CD4-positive, alpha-beta T cell treated with Interleukin-1 beta for 1 hour (primary cell): ENCODE results near the gene CNTNAP2.

Experiments used
- DNase-seq, 2 donors: peaks; one replicate each; pipeline ENCODE4 v3.0.0-alpha.2; 2020 to 2022

CNTNAP2 gene

DNA sequence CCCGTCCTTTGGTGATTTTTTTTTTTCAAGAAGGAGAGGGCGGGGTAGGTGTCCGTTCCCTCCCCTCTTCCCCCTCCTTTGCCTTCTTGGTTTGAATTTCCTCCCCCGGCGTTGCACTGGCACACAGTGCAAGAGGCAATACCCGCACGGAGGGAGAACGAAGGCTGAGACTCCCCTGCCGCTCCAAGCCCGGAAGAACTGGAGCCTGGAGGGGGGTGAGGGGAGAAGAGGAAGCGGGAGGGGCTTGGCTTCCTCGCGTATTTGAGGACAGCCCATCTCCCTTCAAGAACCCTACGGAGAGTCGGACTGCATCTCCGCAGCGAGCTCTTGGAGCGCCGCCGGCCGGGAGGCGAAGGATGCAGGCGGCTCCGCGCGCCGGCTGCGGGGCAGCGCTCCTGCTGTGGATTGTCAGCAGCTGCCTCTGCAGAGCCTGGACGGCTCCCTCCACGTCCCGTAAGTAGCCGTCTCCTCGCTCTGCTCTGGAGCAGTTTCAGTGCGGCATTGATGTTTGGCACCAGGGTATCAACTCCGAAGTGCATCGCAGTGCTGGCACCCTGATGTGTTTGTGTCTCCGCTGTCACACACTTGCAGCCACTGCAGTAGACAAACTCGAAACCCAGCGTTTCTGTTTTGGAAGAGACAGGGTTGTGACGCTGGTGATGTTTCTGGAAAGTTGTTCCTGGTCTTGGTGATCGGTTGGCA, at the start of gene CNTNAP2:
Gene CNTNAP2, plus strand, starts transcription at position 281 of the 702 bp plus-strand sequence. Its CDS starts 76 bp downstream, at position 357.
- DNase-seq: peak in 1 of 2 donors; percentile 0

DNA sequence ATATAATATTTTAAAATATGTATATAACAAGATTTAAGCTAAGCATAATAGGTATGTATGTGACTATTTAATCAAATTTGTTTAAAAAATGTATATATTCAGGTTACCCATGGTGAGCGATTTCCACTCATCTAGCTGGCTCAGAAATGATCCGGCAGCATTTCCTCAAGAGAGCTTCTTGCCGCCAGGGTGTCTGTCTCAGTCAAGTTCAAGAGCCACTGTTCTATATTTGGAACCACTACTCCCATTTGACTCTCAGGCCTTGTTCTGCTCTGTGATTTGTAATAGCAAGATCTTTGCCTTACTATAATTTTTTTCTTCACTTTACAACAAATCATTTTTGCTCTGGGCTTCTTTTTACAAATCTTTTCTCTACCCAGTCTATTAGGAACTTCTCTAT, 48.7 kb upstream of the CNTNAP2 start:
- DNase-seq: no peak

DNA sequence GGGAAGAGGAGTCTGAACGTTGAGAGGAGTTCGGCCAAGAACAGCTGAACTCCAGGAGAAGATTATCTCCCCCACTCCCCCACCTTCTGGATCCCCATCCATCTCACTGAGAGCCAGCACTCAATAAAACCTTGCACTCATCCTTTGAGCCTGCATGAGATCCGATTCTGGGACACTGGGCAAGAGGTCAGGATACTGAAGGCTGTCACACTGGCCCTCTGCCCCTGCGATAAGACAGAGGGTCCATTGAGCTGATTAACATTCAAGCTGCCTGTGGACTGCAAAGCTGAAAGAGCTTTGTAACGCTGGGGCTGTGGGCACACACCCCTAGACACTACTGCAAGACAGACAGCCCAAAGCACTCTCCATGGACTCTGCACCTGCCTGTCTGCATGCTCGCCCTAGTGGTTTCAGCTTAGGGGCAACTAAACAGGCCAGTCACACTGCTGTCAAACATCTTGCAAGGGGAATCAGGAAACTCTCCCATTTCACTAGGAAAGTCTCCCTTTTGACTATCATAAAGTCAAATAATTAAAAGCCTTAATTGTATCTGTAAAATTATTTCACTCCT, 42.3 kb upstream of the CNTNAP2 start:
- no peak for DNase-seq

DNA sequence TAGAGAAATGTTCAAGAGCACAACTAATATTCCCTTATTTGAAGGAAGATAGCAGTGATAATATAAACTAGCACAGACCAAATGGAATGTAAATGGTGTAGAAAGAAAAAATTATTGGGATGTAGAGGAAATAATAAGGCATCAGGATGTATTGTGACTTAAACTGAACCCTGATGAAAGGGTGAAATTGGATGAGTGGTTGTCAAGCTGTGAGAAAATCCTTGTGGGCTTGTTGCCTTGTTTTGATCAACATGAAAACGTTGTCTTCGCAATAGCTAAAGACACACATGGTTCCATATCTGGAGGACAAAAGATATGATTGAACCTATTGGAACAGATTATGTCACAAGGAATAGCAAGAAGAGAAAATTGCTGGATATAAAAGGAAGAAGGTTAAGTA, 40.3 kb upstream of the CNTNAP2 start:
- DNase-seq: no peak

DNA sequence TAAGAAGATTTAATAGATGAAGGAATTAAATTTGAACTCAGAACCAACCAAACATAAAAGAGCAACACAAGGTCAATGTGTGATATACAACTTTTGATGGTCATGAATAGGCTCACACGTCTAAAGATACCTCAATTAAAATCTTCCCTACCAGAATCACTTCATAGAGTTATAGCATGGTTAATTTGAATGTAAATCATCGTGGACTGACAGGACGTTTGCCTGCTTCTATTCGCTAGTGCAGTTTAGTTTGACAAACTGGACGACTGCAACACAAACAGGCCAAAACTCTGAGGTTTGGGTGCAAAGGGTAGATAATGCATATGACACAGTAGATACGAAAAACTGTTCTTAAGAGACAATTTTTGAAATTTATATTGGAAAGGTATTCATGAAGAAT, 32.5 kb upstream of the CNTNAP2 start:
- no peak for DNase-seq

DNA sequence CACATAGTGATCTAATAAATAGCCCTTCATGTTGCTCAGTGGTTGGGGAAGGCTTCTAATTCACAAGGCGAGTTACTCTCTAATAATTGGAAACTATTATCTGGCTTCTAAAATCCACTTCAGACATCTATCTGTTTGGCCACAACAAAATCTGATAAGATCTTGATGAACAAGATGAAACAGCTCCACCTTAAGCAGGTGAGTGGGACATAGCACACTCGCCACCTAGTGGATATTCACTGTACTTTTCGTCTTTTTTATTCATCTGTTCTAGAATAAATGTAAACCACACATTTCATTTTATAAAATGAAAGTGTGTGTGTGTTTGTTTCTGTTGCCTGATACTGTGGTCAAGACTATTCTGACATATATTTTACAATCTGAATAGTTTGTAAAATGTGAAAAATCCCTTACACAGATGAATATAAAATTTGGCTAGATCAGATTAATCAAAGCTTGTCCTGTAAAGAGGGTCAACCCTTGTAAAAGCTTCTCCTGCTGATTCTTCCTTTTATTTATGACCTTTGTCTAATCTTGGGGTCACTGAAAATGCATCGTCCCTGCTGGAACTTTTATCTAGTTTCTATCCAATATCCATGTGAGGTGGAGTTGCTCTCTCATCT, 26.5 kb upstream of the CNTNAP2 start:
- DNase-seq: peak in 1 of 2 donors; percentile 7

DNA sequence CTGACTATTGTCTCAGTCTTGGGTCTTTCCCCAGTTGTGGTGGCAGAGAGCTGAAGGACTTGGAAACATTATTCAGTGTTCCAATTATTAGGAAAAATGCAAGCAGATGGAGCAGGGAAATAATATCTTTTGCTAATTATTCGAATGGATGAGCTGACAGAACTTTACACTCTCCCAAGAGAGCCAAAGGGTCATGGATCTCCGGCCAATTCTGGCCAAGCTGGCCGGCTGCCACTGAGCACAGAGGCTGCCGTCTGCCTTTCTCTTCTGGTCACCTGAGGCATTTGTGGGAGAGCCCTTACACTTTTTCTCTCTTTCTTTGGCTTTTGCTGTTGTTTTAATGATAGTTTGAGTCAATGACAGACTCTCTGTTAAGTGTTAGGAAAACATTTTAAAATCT, 22.2 kb upstream of the CNTNAP2 start:
- no peak for DNase-seq

DNA sequence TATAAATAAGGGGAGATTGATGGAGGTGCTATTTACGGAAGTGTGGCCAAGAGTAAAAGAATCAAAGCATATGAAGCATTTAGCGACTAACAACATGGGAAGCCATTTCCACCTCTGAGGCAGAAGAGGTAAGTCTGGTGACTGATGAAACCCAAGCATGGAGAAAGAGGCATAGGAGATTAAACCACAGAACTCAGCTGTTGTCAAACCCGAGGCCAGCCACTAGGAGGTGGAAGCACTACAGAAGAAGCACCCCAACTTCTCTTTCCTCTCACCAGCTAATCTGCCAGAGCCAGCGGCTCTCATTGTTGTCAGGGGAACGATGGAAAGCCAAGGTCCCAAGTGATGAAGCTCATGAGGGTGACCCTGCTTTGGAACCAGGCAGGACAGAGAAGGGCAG, 19.6 kb upstream of the CNTNAP2 start:
- no peak for DNase-seq

DNA sequence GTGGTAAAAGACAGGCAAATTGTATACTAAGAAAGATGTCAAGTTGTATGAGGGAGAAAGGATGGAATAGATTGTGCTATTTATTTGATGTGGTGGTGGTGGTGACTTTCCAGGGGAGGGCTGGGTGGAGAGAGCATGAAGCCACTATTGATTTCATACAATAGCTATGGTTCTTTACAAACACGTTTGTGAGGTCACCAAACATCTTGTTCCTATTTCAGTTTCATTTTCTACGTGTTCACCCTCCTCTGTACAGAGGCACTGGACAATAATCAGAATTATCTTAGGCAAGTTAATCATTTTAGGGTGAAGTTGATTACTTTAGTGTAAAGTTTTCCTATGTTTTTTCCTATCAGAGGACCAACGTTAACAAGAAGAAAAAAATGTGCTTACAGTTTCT, 10.3 kb upstream of the CNTNAP2 start:
- no peak for DNase-seq

DNA sequence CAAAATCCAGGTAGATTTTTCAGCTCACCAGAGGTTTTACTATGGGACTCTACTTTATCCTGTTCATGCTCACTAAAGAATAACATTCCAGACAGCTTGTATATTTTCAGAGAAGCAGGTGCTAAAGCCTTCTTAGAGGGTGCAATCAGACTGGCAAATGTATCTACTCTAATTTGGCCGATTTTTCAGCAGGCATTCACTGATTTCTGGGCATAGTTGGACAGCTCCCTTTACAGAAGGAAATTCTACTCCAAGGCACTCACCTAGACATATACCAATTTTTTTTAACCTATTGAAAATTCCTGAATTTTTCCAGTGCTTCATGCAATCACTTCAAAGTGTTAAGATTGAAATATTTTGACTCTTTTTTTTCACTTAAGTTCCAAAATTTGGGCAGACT, 3.8 kb upstream of the CNTNAP2 start:
- no peak for DNase-seq

DNA sequence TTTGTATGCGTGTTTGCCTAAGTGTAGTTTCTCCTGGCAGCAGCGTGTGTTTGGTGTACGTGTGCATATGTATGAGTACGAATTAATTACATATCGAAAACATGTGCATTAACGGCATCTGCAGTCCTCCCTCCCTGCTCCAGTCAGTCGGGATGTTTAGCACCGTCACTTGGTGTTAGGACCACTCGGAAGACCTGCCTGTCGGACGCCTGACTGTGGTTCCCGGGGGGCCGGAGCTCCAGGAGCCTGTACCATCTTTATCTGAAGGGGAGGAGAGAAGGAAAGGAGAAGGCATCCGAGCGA, 1.1 kb upstream of the CNTNAP2 start:
- no peak for DNase-seq

DNA sequence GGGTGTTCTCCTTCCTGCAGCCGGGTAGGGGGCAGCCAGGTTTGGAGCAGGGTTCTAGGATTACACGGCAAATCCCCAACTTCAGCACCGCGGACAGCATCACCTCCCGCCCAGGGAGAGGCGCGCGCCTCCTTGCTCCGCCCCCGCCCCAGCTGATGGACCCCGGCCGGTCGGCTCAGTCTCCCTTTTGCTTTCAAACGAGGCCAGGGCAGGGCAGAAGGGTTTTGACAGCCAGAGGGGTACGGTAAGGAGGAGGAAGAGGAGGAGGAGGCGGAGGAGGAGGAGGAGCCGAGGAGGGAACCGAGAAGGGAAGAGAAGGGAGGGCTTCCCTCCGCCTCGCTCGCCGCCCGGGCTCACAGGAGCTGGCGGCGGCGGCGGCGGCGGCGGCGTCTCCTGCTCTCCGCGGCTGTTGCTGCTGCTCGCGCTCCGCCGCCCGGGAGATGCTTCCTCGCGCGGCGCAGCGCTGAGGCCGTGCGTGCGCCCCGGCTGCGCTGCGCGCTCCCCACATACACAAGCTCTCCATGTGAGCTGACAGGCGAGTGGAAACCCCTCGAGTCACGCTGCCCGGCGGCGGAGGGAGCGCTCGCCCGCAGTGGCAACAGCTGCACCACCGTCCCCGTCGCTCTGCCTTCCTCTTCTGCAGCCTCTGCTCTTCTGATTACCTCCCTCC, 615 bp upstream of the CNTNAP2 start:
- no peak for DNase-seq

DNA sequence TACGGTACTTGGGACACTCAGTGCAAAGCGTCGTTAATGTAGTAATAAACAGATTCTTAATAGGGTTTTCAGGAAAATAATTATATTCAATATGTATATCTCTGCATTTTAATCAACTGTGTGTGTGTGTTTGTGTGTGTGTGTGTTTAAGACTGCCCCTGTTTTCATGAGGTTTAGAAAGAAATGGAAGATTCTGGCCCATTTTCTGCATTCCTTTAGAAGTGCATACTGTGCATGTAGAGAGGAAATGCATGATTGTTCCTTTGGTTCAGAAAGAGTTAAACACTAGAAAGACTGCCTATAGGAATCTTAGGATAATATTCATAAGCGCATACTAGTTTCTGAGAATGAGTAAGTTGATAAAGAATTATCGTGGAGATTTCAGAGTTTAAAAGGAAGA, 975 bp downstream of the CNTNAP2 start:
- no peak for DNase-seq

DNA sequence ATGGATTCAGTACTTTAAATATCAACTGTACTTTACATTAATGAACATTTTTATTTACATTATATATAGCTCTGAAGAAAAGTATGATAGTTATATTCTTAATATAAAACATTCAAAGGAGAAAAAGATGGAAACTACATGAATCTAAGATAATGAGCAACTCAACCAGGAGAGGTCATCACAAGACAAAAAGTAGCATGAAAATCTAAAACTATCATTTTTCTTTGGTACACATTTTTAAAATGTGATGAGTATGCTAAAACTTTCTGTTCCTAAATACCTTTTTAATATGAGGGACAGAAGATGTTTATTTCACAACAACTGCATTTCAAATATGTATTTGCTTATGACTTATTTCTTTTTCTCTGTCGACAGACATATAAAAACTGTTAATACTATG, 2.4 kb downstream of the CNTNAP2 start:
- DNase-seq: no peak

DNA sequence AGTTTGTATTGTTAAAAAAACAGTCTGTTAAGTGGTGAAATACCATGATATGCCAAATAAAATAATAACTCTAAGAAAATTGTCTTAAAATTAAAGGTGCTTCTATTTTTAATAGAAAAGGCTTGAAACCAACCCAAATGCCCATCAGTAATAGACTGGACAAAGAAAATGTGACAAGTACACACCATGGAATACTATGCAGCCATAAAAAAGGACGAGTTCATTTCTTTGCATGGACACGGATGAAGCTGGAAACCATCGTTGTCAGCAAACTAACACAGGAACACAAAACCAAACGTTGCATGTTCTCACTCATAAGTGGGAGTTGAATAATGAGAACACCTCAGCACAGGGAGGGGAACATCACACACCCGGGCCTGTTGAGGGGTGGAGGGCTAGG, 7.1 kb downstream of the CNTNAP2 start:
- no peak for DNase-seq

DNA sequence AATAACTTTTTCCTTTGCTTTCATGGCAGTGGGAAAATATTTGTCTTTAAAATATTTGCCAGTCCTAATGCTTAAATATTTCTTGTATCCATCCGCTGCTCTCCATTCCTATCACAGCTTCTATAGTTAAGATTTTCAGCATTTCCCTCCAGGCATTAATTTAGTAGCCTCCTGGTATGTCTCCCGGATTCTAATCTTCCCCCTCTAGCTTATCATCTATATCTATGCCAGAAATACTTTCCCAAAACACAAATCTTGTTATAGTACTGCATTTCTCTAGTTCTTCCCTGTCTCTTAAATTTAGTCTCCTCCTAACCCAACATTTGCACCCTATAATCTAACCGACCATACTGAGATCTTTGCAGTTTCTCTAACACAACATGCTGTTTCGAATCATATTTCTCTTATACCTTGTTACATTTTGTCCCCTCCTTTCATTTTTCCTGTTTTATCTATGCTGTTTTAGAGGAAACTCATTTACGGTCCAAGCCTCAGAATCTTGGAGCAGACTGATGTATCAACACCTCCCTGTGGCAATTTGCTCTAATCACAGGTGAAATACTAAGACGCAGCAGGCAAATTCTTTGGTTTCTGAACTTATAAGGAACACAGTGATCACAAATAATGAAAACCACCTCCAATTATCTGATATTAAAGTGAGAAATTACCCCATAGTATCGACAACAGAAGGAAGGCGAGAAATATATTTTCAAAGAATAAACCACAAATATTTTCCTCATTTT, 10.3 kb downstream of the CNTNAP2 start:
- no peak for DNase-seq

DNA sequence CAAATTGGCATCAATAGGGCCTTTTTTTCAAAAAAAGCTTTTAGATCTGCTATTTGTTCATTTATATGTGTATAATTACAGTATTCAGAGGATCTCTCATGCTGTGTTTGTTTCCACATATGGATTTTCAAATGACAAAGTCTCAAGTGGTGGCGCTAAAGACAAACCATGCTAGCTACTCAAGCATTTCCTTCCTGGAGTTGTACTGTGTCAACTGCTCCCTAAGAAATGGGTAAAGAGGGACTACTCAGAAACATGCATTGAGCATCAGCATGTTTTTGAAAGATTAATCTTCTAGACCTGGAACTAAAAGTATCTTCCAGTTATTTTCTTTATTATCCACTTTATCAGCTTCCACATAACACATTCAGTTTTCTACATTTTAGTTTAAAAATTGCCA, 12.7 kb downstream of the CNTNAP2 start:
- no peak for DNase-seq

DNA sequence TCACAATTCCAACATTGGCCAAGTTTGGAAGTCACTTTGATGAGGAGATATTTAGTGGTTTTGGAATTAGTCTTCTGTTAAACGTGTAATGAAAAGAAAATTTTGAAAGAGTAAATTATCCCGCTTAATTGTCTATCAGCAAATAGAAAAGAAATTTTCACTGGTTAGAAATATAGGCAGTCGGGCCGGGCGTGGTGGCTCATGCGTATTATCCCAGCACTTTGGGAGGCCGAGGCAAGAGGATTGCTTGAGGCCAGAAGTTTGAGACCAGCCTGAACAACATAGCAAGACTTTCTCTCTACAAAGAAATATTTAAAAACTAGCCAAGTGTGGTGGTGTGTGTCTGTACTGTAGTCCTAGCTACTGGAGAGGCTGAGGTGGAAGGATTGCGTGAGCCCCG, 13.4 kb downstream of the CNTNAP2 start:
- no peak for DNase-seq

DNA sequence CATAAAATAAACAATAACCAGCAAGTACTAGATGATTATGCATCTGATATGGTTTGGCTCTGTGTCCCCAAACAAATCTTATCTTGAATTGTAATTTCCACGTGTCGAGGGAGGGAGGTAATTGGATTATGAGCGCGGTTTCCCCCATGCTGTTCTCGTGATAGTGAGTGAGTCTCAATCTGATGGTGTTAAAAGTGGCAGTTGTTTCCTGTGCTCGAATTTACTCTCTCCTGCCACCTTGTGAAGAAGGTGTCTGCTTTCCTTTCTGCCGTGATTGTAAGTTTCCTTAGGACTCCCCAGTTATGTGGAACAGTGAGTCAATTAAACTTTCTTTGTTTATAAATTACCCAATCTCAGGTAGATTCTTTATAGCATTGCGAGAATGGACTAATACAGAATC, 15.1 kb downstream of the CNTNAP2 start:
- DNase-seq: no peak

DNA sequence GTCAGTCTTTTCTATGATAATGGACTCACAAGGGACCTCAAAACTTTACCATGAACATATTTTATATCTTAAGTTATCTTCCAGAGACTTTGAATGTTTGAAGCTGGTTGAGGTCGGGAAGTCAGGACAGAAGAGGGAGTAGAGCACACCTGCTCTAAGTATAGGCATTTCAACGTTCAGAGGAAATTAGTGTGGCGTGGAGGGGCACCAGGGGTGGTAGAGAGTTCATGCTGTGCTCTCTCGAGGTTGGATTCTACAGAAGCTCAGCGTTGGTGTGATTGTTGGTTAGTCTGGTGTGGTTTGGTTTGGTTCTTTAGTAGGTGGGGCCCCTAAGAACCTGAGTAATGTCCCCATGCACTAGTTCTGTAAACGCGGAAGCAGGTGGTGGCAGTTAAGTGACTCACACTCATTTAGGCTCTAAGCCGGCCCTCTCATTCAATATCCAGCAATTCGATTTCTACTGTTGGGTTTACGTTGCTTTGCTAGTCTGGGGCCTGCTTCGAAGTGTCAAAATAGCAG, 19.8 kb downstream of the CNTNAP2 start:
- no peak for DNase-seq

DNA sequence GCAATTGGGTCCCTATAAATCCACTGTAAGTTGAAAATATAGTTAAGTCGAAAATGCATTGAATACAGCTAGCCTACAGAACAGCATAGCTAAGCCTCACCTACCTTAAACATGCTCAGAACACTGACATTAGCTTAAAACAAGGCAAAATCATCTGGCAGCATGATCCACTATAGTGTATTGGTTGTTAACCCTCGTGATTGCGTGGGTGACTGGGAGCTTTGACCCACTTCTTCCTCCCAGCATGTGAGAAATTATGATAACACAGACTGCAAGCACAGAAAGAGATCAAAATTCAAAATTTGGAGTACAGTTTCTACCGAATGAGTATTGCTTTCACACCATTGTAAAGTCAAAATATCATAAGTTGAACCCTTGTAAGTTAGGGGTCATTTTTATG, 22.3 kb downstream of the CNTNAP2 start:
- no peak for DNase-seq

DNA sequence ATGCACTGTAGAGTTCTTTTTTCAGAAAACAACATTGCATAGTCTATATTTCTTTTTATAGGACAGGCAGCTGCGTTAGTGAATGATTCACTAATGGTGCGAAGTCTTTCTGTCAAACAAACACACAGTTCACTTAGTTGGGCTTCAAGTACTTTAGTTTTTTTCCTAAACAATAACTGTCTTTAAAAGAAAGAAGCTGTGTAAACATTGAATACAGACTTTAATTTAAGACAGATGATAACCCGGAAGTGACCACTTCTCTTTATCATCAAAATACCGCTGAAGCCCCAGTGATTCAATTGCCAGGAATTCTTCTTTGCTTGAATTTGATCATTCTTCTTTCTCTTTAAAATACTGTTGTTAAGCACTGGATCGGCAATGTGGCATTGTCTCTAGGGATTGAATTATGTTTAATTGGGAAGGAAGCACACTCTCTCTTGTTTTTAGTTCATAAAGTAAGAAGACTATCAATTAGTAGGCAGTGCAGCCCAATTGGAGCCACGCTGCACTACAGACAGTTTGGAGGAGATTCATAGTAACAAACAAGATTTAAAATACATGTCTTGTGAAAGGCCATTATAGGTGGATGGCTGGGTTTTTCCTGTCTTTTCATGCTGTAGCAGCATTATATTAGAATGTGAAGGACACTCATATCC, 30.4 kb downstream of the CNTNAP2 start:
- DNase-seq: no peak

DNA sequence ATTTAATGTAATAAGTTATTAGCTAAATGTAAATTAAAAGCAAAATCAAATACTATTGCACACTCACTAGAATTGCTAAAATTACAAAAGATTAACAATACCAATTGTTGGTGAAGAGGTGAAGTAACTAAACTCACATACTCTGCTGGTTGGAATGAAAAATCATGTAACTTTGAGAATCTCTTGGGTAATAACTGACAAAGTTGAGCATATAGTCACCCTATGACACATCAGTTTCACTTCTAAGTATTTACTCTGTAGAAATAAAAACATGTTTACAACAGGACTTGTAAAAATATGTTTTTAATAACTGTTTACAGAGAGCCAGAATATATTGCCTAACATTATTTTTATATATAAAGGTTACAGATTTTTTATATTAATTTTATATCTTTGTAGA, 33.6 kb downstream of the CNTNAP2 start:
- no peak for DNase-seq
